HEK293 (cell line): Measurements from ENCODE around the gene ACTL6A.

ENCODE experiments used
- CTCF ChIA-PET: fragments of 350-600 bp; formaldehyde crosslinking; extraction: SDS; loops from one replicate; lab custom pipeline; 2021; ENCODE audit warnings: antibody characterized with exemption; lab: Yijun Ruan, JAX
- POLR2A ChIA-PET: fragments of 300-600 bp; formaldehyde crosslinking; extraction: SDS; loops from one replicate; lab custom pipeline; 2020; ENCODE audit warnings: antibody characterized with exemption, inconsistent platforms; lab: Yijun Ruan, JAX
- H3K27ac ChIP-seq: fragments of 200-500 bp; sonication (Bioruptor generic); 2 replicates; pipeline ENCODE4 v1.5.1; 2014; ENCODE audit warnings: low read depth, low read length, control low read depth, inconsistent platforms; ENCODE audit errors: extremely low read depth
- H3K36me3 ChIP-seq, 2 experiments: fragments of 200-500 bp in 1 of 2; sonication (Bioruptor generic) in 1 of 2; 1 replicate in 1 of 2; 2 replicates in 1 of 2; pipeline ENCODE4 v1.5.1; 2014 to 2017; ENCODE audit warnings: inconsistent platforms in 2 of 2, low read length in 2 of 2; ENCODE audit not compliant: control insufficient read depth in 2 of 2, insufficient read depth in 1 of 2
- H3K4me1 ChIP-seq: fragments of 200-500 bp; sonication (Bioruptor generic); 2 replicates; pipeline ENCODE4 v1.5.1; 2014; ENCODE audit warnings: mild to moderate bottlenecking, low read length, inconsistent platforms; ENCODE audit not compliant: control insufficient read depth, insufficient read depth
- H3K4me3 ChIP-seq: 2 replicates; pipeline ENCODE4 v1.5.1; 2011; ENCODE audit warnings: low read depth, mild to moderate bottlenecking, control low read depth, low read length, moderate library complexity
- H3K9me3 ChIP-seq: fragments of 200-500 bp; sonication (Bioruptor generic); 2 replicates; pipeline ENCODE4 v1.5.1; 2014; ENCODE audit warnings: low read depth, low read length, inconsistent platforms; ENCODE audit not compliant: control insufficient read depth, insufficient read depth
- IKZF3 ChIP-seq: fragments of 450-650 bp; IDR thresholded peaks from 2 replicates; pipeline ENCODE4 v1.5.0; 2018; ENCODE audit warnings: missing biosample characterization, mild to moderate bottlenecking, missing genetic modification characterization, moderate library complexity
- MEIS1 ChIP-seq: sonication (generic); formaldehyde crosslinking; IDR thresholded peaks from 2 replicates; pipeline ENCODE4 v1.8.1; 2022; ENCODE audit warnings: missing genetic modification reagents, mild to moderate bottlenecking, borderline replicate concordance
- SALL2 ChIP-seq: fragments of 450-650 bp; formaldehyde crosslinking; IDR thresholded peaks from 2 replicates; pipeline ENCODE4 v1.5.0; 2017; ENCODE audit warnings: missing biosample characterization, mild to moderate bottlenecking, missing genetic modification characterization, borderline replicate concordance
- SETDB1 ChIP-seq: IDR thresholded peaks from one replicate; pipeline ENCODE4 v1.6.1; 2017; ENCODE audit warnings: mild to moderate bottlenecking, low read length, moderate library complexity, mixed read lengths; ENCODE audit not compliant: insufficient read length
- SP7 ChIP-seq: fragments of 450-650 bp; formaldehyde crosslinking; IDR thresholded peaks from 2 replicates; pipeline ENCODE4 v1.5.1; 2016; ENCODE audit warnings: missing biosample characterization, missing genetic modification characterization
- ZNF114 ChIP-seq: fragments of 450-650 bp; formaldehyde crosslinking; IDR thresholded peaks from 2 replicates; pipeline ENCODE4 v1.5.0; 2017; ENCODE audit warnings: missing biosample characterization, missing genetic modification characterization
- ZNF121 ChIP-seq: fragments of 450-650 bp; formaldehyde crosslinking; IDR thresholded peaks from 2 replicates; pipeline ENCODE4 v1.5.1; 2016; ENCODE audit warnings: missing biosample characterization, missing genetic modification characterization
- ZNF140 ChIP-seq: fragments of 450-650 bp; formaldehyde crosslinking; IDR thresholded peaks from 2 replicates; pipeline ENCODE4 v1.5.1; 2016; ENCODE audit warnings: missing biosample characterization, missing genetic modification characterization
- ZNF239 ChIP-seq: fragments of 450-650 bp; formaldehyde crosslinking; IDR thresholded peaks from 2 replicates; pipeline ENCODE4 v1.5.1; 2016; ENCODE audit warnings: missing biosample characterization, missing genetic modification characterization
- ZNF274 ChIP-seq, 2 experiments: fragments of 200-500 bp in 1 of 2; fragments of 450-650 bp in 1 of 2; sonication (Bioruptor generic) in 1 of 2; formaldehyde crosslinking in 1 of 2; IDR thresholded peaks; 2 replicates each; pipeline versions ENCODE4 v1.5.1 to v1.6.1; 2014 to 2016; ENCODE audit warnings: borderline replicate concordance in 1 of 2, inconsistent platforms in 1 of 2, low read length in 1 of 2, missing biosample characterization in 1 of 2, missing genetic modification characterization in 1 of 2
- ZNF423 ChIP-seq: fragments of 450-650 bp; formaldehyde crosslinking; IDR thresholded peaks from 2 replicates; pipeline ENCODE4 v1.5.1; 2016; ENCODE audit warnings: missing biosample characterization, missing genetic modification characterization
- ZNF544 ChIP-seq: fragments of 450-650 bp; formaldehyde crosslinking; IDR thresholded peaks from 2 replicates; pipeline ENCODE4 v1.5.0; 2017; ENCODE audit warnings: missing biosample characterization, missing genetic modification characterization
- ZNF626 ChIP-seq: fragments of 450-650 bp; sonication (Bioruptor Pico); formaldehyde crosslinking; IDR thresholded peaks from 2 replicates; pipeline ENCODE4 v1.5.1; 2018; ENCODE audit warnings: missing biosample characterization, missing genetic modification characterization, inconsistent platforms
- ZNF658 ChIP-seq: fragments of 450-650 bp; formaldehyde crosslinking; IDR thresholded peaks from 2 replicates; pipeline ENCODE4; 2016; ENCODE audit warnings: missing biosample characterization, missing genetic modification characterization
- ZNF701 ChIP-seq: fragments of 450-650 bp; formaldehyde crosslinking; IDR thresholded peaks from 2 replicates; pipeline ENCODE4 v1.5.1; 2016; ENCODE audit warnings: missing biosample characterization, missing genetic modification characterization
- ZNF707 ChIP-seq: fragments of 450-650 bp; formaldehyde crosslinking; IDR thresholded peaks from 2 replicates; pipeline ENCODE4 v1.5.1; 2016; ENCODE audit warnings: missing biosample characterization, missing genetic modification characterization
- ZNF785 ChIP-seq: fragments of 450-650 bp; formaldehyde crosslinking; IDR thresholded peaks from 2 replicates; pipeline ENCODE4 v1.5.1; 2016; ENCODE audit warnings: missing biosample characterization, missing genetic modification characterization
- TF ChIP-seq, protein P1 (sequence below): fragments of 450-650 bp; formaldehyde crosslinking; IDR thresholded peaks from 2 replicates; pipeline ENCODE4 v1.5.1; 2016; ENCODE audit warnings: missing biosample characterization, missing genetic modification characterization, low read depth
- TF ChIP-seq, protein P2 (sequence below): fragments of 450-650 bp; formaldehyde crosslinking; conservative IDR thresholded peaks from 2 replicates; pipeline ENCODE4 v1.5.1; 2016; ENCODE audit warnings: low read depth, missing biosample characterization, missing genetic modification characterization
- TF ChIP-seq, protein P3 (sequence below): sonication (generic); formaldehyde crosslinking; IDR thresholded peaks from 2 replicates; pipeline ENCODE4 v1.8.1; 2022; ENCODE audit warnings: mild to moderate bottlenecking, moderate library complexity, missing genetic modification reagents
- TF ChIP-seq, protein P4 (sequence below): fragments of 450-650 bp; formaldehyde crosslinking; IDR thresholded peaks from 2 replicates; pipeline ENCODE4 v1.5.1; 2017; ENCODE audit warnings: missing biosample characterization, missing genetic modification characterization
- TF ChIP-seq, protein P5 (sequence below): fragments of 450-650 bp; formaldehyde crosslinking; conservative IDR thresholded peaks from 2 replicates; pipeline ENCODE4 v1.5.1; 2016; ENCODE audit warnings: low read depth, missing biosample characterization, missing genetic modification characterization
- TF ChIP-seq, protein P6 (sequence below): fragments of 450-650 bp; formaldehyde crosslinking; IDR thresholded peaks from 2 replicates; pipeline ENCODE4 v1.5.1; 2016; ENCODE audit warnings: missing biosample characterization, missing genetic modification characterization

ACTL6A gene

DNA sequence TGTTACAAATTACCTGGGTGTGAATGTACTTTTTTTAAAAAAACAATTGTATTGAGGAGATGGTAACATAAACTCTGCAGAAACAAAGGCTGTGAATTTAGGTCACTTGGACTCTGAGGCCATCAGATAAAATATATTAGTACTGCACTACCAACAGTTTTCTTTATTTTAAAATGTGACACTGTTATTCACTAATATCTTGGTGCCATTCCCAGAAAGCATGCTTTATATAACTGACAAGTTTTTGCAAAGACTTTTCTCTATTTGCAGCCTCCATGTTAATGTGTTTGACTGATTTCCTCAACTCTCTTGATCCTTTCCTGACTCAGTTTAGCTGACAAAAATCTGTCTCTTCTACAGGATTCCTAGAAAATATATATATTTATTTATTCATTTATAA, 26.5 kb upstream of the ACTL6A start (continued):
- TF ChIP-seq ZNF544 (tag by site-specific recombination): no peak
- no peak for TF ChIP-seq ZNF274 (IDR thresholded peaks at IDR 0.05; ENCODE audit: low read length)
- no peak for TF ChIP-seq ZNF274 (tag by site-specific recombination; IDR thresholded peaks at IDR 0.05; ENCODE audit: borderline replicate concordance)
- no peak for TF ChIP-seq IKZF3 (tag by site-specific recombination)
- no peak for TF ChIP-seq ZNF114 (tag by site-specific recombination)
- TF ChIP-seq SALL2: no peak
- no peak for TF ChIP-seq ZNF239 (tag by site-specific recombination)

DNA sequence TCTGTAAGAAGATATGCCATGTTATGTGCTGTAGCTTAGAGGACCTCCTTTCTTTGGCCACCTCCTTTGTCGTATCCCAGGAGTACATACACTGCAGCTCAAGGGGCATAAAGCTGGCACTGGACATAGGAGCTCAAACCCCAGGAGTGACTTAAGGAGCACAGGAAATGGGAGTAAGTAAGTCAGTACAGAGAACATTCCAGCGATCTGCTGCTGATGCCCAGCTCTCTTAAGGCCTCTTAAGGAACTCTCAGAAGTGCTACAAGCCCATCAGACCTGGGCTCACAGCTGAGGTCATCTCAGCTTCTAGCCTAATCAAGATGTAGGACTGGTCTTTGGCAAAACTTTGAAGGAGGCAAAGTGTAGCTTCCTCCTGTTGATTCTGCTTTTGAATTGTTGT, 21.6 kb upstream of the ACTL6A start:
- Histone ChIP-seq H3K4me3 (no peak overlapping the region), H3K27ac (no peak overlapping the region), H3K36me3 (no peaks in the 10 kb centered on the region), H3K9me3 (no peaks in the 10 kb centered on the region), H3K4me1 (no peaks in the 10 kb centered on the region)
- CTCF ChIA-PET: interaction anchor here (0.5 kb wide), 1 partner anchor 147 kb away, joined by 3 read pairs; no protein-coding TSS in a partner anchor
- POLR2A ChIA-PET: no interaction called here
- TF ChIP-seq ZNF121 (tag by site-specific recombination) (no peak), SETDB1 (no peak), SP7 (tag by site-specific recombination) (no peak), ZNF140 (tag by site-specific recombination) (no peak), ZNF701 (tag by site-specific recombination) (no peak), ZNF785 (tag by site-specific recombination) (no peak), ZNF423 (no peak), ZNF626 (tag by site-specific recombination) (no peak), ZNF658 (tag by site-specific recombination) (no peak), ZNF707 (tag by site-specific recombination) (no peak), MEIS1 (CRISPR knock-in tag) (no peak)
- TF ChIP-seq, protein P1, sequence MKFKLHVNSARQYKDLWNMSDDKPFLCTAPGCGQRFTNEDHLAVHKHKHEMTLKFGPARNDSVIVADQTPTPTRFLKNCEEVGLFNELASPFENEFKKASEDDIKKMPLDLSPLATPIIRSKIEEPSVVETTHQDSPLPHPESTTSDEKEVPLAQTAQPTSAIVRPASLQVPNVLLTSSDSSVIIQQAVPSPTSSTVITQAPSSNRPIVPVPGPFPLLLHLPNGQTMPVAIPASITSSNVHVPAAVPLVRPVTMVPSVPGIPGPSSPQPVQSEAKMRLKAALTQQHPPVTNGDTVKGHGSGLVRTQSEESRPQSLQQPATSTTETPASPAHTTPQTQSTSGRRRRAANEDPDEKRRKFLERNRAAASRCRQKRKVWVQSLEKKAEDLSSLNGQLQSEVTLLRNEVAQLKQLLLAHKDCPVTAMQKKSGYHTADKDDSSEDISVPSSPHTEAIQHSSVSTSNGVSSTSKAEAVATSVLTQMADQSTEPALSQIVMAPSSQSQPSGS: no peak
- TF ChIP-seq, protein P2, sequence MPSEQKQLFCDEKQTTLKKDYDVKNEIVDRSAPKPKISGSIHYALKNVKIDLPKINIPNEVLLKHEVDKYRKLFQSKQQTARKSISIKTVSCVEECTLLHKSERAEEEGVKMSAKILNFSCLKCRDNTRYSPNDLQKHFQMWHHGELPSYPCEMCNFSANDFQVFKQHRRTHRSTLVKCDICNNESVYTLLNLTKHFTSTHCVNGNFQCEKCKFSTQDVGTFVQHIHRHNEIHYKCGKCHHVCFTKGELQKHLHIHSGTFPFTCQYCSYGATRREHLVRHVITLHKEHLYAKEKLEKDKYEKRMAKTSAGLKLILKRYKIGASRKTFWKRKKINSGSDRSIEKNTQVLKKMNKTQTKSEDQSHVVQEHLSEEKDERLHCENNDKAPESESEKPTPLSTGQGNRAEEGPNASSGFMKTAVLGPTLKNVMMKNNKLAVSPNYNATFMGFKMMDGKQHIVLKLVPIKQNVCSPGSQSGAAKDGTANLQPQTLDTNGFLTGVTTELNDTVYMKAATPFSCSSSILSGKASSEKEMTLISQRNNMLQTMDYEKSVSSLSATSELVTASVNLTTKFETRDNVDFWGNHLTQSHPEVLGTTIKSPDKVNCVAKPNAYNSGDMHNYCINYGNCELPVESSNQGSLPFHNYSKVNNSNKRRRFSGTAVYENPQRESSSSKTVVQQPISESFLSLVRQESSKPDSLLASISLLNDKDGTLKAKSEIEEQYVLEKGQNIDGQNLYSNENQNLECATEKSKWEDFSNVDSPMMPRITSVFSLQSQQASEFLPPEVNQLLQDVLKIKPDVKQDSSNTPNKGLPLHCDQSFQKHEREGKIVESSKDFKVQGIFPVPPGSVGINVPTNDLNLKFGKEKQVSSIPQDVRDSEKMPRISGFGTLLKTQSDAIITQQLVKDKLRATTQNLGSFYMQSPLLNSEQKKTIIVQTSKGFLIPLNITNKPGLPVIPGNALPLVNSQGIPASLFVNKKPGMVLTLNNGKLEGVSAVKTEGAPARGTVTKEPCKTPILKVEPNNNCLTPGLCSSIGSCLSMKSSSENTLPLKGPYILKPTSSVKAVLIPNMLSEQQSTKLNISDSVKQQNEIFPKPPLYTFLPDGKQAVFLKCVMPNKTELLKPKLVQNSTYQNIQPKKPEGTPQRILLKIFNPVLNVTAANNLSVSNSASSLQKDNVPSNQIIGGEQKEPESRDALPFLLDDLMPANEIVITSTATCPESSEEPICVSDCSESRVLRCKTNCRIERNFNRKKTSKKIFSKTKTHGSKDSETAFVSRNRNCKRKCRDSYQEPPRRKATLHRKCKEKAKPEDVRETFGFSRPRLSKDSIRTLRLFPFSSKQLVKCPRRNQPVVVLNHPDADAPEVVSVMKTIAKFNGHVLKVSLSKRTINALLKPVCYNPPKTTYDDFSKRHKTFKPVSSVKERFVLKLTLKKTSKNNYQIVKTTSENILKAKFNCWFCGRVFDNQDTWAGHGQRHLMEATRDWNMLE (tag by site-specific recombination): no peak
- TF ChIP-seq, protein P3, sequence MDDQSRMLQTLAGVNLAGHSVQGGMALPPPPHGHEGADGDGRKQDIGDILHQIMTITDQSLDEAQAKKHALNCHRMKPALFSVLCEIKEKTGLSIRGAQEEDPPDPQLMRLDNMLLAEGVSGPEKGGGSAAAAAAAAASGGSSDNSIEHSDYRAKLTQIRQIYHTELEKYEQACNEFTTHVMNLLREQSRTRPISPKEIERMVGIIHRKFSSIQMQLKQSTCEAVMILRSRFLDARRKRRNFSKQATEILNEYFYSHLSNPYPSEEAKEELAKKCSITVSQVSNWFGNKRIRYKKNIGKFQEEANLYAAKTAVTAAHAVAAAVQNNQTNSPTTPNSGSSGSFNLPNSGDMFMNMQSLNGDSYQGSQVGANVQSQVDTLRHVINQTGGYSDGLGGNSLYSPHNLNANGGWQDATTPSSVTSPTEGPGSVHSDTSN (CRISPR knock-in tag): no peak
- TF ChIP-seq, protein P4, sequence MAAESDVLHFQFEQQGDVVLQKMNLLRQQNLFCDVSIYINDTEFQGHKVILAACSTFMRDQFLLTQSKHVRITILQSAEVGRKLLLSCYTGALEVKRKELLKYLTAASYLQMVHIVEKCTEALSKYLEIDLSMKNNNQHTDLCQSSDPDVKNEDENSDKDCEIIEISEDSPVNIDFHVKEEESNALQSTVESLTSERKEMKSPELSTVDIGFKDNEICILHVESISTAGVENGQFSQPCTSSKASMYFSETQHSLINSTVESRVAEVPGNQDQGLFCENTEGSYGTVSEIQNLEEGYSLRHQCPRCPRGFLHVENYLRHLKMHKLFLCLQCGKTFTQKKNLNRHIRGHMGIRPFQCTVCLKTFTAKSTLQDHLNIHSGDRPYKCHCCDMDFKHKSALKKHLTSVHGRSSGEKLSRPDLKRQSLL: no peak
- TF ChIP-seq, protein P5, sequence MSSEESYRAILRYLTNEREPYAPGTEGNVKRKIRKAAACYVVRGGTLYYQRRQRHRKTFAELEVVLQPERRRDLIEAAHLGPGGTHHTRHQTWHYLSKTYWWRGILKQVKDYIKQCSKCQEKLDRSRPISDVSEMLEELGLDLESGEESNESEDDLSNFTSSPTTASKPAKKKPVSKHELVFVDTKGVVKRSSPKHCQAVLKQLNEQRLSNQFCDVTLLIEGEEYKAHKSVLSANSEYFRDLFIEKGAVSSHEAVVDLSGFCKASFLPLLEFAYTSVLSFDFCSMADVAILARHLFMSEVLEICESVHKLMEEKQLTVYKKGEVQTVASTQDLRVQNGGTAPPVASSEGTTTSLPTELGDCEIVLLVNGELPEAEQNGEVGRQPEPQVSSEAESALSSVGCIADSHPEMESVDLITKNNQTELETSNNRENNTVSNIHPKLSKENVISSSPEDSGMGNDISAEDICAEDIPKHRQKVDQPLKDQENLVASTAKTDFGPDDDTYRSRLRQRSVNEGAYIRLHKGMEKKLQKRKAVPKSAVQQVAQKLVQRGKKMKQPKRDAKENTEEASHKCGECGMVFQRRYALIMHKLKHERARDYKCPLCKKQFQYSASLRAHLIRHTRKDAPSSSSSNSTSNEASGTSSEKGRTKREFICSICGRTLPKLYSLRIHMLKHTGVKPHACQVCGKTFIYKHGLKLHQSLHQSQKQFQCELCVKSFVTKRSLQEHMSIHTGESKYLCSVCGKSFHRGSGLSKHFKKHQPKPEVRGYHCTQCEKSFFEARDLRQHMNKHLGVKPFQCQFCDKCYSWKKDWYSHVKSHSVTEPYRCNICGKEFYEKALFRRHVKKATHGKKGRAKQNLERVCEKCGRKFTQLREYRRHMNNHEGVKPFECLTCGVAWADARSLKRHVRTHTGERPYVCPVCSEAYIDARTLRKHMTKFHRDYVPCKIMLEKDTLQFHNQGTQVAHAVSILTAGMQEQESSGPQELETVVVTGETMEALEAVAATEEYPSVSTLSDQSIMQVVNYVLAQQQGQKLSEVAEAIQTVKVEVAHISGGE (tag by site-specific recombination): no peak
- TF ChIP-seq, protein P6, sequence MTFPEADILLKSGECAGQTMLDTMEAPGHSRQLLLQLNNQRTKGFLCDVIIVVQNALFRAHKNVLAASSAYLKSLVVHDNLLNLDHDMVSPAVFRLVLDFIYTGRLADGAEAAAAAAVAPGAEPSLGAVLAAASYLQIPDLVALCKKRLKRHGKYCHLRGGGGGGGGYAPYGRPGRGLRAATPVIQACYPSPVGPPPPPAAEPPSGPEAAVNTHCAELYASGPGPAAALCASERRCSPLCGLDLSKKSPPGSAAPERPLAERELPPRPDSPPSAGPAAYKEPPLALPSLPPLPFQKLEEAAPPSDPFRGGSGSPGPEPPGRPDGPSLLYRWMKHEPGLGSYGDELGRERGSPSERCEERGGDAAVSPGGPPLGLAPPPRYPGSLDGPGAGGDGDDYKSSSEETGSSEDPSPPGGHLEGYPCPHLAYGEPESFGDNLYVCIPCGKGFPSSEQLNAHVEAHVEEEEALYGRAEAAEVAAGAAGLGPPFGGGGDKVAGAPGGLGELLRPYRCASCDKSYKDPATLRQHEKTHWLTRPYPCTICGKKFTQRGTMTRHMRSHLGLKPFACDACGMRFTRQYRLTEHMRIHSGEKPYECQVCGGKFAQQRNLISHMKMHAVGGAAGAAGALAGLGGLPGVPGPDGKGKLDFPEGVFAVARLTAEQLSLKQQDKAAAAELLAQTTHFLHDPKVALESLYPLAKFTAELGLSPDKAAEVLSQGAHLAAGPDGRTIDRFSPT (tag by site-specific recombination): no peak
